ENCODE data around the gene RUFY1.

DNA sequence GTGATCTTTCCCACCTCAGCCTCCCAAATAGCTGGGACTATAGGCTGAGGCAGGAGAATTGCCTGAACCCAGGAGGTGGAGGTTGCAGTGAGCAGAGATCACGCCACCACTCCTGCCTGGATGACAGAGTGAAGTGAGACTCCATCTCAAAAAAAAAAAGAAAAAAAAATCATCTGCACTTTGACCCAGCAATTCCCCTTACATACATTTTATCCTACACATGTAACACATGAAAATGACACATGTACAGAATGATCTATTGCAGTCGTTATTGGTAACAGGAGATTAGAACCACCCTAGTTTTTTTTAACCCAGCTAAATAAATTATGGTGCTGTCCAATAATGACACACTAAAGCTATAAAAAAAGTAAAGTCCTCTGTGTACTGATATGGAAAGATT lies 14.2 kb downstream of the RUFY1 start:
- no peak for TF ChIP-seq POLR2AphosphoS5 (IDR thresholded peaks at IDR 0.05)
- no peak for TF ChIP-seq CTCF (IDR thresholded peaks at IDR 0.05; ENCODE audit: poor library complexity, severe bottlenecking)
- TF ChIP-seq EP300 (conservative IDR thresholded peaks at IDR 0.05; ENCODE audit: poor library complexity, severe bottlenecking) = no peak
- no peak for TF ChIP-seq TAF1 (IDR thresholded peaks at IDR 0.05; ENCODE audit: low read depth)
- no peak for TF ChIP-seq RAD21 (conservative IDR thresholded peaks at IDR 0.05)
- no peak for TF ChIP-seq EZH2 (IDR thresholded peaks at IDR 0.05; ENCODE audit: borderline replicate concordance, insufficient read depth, low read length, poor library complexity, severe bottlenecking)

Data from neural cell (in vitro differentiated cells).